HCT116 (cell line): ENCODE data around the gene SEL1L3.

Experiments used
- CEBPB ChIP-seq: IDR thresholded peaks from 2 replicates; pipeline ENCODE4 v1.6.1; 2012; ENCODE audit warnings: low read depth
- EZH2 ChIP-seq: fragments of 200-600 bp; sonication (generic); IDR thresholded peaks from 2 replicates; pipeline ENCODE4 v1.6.1; 2017; ENCODE audit warnings: antibody characterized with exemption, mixed run types
- EZH2phosphoT487 ChIP-seq: fragments of 200-600 bp; IDR thresholded peaks from 2 replicates; pipeline ENCODE4 v1.6.1; 2018; ENCODE audit warnings: antibody characterized with exemption, borderline replicate concordance
- POLR2A ChIP-seq: IDR thresholded peaks from 2 replicates; pipeline ENCODE4 v1.7.0; 2011; ENCODE audit warnings: borderline replicate concordance; ENCODE audit not compliant: insufficient read depth, insufficient read length; ENCODE audit errors: extremely low read depth
- POLR2AphosphoS5 ChIP-seq: IDR thresholded peaks from 2 replicates; pipeline ENCODE4 v1.6.1; 2011; ENCODE audit warnings: mild to moderate bottlenecking, low read depth, low read length, moderate library complexity
- SP1 ChIP-seq: IDR thresholded peaks from 2 replicates; pipeline ENCODE4 v1.6.1; 2012; ENCODE audit warnings: low read depth
- YY1 ChIP-seq: IDR thresholded peaks from 2 replicates; pipeline ENCODE4 v1.6.1; 2011; ENCODE audit warnings: low read length, low read depth, moderate library complexity, mild to moderate bottlenecking; ENCODE audit not compliant: insufficient replicate concordance; ENCODE audit errors: extremely low read depth
- ZFX ChIP-seq: fragments of 450-650 bp; IDR thresholded peaks from 2 replicates; pipeline ENCODE4 v1.6.1; 2017
- ZNF274 ChIP-seq: fragments of 200-500 bp; sonication (Bioruptor generic); IDR thresholded peaks from 2 replicates; pipeline ENCODE4 v1.6.1; 2014; ENCODE audit warnings: mild to moderate bottlenecking, low read depth, low read length, inconsistent platforms
- TF ChIP-seq, protein P1 (sequence below): IDR thresholded peaks from 2 replicates; pipeline ENCODE4 v1.6.1; 2012
- TF ChIP-seq, protein P2 (sequence below), 3 experiments: fragments of 200-600 bp in 1 of 3; sonication (generic) in 1 of 3; IDR thresholded peaks in 2 of 3; conservative IDR thresholded peaks in 1 of 3; 2 replicates each; pipeline ENCODE4 v1.5.1; 2012 to 2017; ENCODE audit warnings: low read depth in 2 of 3, low read length in 2 of 3, antibody characterized with exemption in 1 of 3, borderline replicate concordance in 1 of 3, control low read depth in 1 of 3, mild to moderate bottlenecking in 1 of 3, mixed read lengths in 1 of 3, mixed run types in 1 of 3, moderate library complexity in 1 of 3; ENCODE audit not compliant: insufficient read depth in 1 of 3

DNA sequence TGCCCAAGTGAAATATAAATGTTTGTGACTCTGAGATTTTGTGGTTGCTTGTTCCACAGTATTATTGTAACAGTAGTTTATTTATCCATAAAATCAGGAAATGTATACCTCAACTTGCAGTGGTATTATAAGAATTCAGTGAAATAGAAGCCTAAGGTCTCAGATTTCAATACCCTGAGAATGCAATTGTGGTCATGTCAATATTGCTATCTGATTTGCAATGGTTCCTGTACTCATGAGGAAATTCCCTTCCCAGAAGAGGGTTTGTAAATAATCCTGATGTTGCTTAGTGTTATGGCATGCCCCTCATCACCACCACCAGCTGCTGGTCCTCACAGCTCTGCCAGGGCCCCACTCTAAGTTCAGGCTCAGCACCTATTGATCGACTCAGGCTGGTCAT lies 139.4 kb downstream of the SEL1L3 start:
- TF ChIP-seq EZH2 = no peak
- TF ChIP-seq SP1 = no peak
- no peak for TF ChIP-seq POLR2AphosphoS5
- TF ChIP-seq CEBPB = no peak
- TF ChIP-seq, protein P1, sequence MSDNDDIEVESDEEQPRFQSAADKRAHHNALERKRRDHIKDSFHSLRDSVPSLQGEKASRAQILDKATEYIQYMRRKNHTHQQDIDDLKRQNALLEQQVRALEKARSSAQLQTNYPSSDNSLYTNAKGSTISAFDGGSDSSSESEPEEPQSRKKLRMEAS = no peak
- no peak for TF ChIP-seq POLR2A
- TF ChIP-seq ZFX = no peak
- no peak for TF ChIP-seq EZH2phosphoT487
- TF ChIP-seq, protein P2, sequence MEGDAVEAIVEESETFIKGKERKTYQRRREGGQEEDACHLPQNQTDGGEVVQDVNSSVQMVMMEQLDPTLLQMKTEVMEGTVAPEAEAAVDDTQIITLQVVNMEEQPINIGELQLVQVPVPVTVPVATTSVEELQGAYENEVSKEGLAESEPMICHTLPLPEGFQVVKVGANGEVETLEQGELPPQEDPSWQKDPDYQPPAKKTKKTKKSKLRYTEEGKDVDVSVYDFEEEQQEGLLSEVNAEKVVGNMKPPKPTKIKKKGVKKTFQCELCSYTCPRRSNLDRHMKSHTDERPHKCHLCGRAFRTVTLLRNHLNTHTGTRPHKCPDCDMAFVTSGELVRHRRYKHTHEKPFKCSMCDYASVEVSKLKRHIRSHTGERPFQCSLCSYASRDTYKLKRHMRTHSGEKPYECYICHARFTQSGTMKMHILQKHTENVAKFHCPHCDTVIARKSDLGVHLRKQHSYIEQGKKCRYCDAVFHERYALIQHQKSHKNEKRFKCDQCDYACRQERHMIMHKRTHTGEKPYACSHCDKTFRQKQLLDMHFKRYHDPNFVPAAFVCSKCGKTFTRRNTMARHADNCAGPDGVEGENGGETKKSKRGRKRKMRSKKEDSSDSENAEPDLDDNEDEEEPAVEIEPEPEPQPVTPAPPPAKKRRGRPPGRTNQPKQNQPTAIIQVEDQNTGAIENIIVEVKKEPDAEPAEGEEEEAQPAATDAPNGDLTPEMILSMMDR (IDR thresholded peaks at IDR 0.05 in 2 of 3, conservative IDR thresholded peaks at IDR 0.05 in 1 of 3; ENCODE audit: borderline replicate concordance in 1 of 3, insufficient read depth in 1 of 3, low read depth in 2 of 3, low read length in 2 of 3) = 0 out of 6 replicates have a peak, but pooled peaks of 1 of the 3 experiments have one; percentile 8
- TF ChIP-seq YY1 = no peak
- no peak for TF ChIP-seq ZNF274
